ENCODE measurements around the gene CHD2. TPM values are rescaled to one million over a fixed set of nuclear protein-coding genes. Genes with fewer than 3 reads are reported as not detected.
"Not testable (repeated sequence)": the region's sequence is repeated elsewhere in the genome, so short reads cannot be mapped to it uniquely, and the experiment has no call there.

CHD2 gene
- total RNA-seq, 1 donor from 2014 or later: 155 TPM

- DNase-seq: no peak
These were observed 6.5 kb downstream of the CHD2 start for GRCh38 chr15:92906563-92907081.

- no peak for DNase-seq
These were observed 7.1 kb downstream of the CHD2 start for GRCh38 chr15:92907229-92907628.

DNA sequence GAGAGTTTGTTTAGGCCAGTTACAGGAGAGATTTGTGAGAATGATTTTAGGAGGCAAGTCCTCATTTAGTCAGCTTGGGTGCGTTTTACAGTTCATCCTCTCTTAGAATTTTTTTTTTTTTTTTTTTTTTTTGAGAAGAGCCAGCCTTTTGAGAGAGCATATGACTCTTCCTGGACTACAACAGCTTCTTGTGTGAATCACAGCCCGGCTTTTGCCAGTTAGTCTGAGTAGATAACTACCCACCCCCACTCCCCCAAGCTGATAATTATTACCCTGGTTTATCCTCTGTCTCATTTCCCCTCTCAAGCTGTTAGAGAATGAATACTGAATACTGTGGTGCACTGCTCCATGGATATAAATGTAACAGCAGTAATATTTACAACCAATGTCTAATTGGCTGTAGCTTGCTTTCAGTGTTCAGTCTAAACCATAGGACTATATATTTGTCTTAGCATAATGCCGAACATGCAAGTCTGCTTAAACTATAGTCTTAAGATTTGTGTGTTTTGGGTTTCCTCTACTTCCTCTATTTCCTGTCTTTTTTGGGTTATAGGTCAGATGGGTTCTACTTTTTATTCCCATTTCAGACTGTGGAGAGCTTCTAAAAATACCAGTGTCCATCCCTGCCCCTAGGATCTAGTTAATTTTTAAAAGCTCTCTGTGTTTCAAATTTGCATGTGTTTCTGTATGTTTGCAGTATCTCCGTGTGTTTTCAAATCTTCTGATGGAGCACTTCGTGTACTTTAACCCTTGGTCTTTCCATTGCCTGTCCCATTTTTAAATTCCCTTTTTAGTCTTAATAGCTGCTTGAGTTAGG is 8.0 kb downstream of the CHD2 start:
- no peak for DNase-seq

DNA sequence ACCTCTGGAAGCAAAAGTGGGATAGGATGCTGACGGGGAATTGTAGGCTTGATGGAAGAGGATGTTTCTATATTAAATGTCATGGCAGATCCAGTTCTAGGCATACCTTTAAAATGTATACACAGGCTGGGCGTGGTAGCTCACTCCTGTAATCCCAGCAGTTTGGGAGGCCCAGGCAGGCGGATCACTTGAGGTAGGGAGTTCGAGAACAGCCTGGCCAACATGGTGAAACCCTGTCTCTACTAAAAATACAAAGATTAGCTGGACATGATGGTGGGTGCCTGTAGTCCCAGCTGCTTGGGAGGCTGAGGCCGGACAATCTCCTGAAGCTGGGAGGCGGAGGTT is 8.6 kb downstream of the CHD2 start:
- no peak for DNase-seq

DNA sequence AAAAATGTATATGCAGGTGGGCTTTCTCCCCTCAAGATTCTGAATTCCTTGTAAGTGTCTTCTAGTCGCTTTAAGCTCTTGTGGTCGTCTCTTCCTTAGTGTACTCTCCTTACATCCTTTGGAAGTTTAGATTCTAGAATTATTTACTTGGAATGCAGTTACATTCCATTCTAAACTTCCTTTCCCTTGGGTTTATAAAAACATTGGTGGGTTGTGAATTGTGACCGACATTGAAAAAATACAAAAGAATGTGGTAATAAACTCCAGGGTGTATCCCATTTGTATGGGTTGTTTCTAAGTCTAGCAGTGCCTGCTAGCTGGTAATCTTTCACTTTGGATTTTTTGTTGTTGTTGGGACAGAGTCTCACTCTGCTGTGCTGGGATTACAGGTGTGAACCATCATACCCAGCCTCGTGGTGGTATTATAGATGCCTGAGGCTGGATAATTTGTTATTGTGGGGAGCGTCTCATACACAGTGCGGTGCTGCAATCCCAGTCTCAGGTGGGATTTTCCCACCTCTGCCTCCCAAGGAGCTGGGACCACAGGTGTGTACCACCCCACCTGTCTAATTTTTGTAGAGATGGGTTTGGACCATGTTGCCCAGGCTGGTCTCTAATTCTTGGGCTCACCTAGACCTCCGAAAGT is 9.1 kb downstream of the CHD2 start:
- DNase-seq: no peak

GRCh38 chr15:92910451-92910850 is 10.3 kb downstream of the CHD2 start:
- DNase-seq: no peak

DNA sequence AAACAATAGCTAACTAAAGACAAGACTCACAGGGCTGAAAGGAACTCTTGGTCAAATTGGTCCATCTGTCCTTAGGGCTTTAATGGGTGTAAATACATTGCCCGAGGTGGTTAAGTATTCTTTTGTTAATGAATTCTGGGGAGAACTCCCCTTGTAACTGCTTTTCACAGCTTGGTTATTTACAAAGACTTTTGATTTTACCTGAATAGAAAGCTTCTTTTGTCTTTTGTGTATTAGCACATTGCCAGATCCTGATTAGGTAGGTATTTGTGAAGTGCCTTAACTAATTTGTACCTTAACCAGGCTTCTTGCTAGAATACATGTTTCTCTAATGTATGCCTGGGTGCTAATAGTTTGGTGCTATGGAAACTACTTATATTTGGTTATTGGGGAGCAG is 14.0 kb downstream of the CHD2 start:
- DNase-seq: no peak

- DNase-seq: no peak
These were observed 14.7 kb downstream of the CHD2 start for GRCh38 chr15:92914768-92915221.

DNA sequence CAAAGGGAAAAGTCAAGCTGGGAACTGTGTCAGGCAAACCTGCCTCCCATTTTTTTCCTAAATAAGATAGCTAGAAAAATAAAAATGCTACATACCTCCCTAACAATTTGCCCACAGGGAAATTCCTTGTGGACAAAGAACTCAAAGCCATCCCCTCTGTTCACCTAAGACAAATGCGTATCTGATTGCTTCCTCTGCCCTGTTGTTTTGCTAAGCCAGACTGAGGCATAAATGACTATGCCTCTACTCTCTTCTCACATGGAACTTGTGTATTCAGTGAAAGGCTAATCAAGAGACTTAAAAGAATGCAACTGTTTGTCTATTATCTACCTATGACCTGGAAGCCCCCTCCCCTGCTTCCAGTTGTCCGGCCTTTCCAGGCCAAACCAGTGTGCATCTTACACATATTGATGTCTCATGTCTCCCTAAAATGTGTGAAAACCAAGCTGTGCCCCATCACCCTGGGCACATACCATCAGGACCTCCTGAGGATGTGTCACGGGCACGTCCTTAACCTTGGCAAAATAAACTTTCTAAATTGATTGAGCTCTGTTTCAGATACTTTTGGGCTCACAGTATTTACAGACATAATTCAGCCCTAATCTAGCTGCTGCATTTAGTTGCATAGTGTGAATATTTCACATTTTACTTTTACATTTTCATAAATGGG is 15.8 kb downstream of the CHD2 start:
- no peak for DNase-seq

DNA sequence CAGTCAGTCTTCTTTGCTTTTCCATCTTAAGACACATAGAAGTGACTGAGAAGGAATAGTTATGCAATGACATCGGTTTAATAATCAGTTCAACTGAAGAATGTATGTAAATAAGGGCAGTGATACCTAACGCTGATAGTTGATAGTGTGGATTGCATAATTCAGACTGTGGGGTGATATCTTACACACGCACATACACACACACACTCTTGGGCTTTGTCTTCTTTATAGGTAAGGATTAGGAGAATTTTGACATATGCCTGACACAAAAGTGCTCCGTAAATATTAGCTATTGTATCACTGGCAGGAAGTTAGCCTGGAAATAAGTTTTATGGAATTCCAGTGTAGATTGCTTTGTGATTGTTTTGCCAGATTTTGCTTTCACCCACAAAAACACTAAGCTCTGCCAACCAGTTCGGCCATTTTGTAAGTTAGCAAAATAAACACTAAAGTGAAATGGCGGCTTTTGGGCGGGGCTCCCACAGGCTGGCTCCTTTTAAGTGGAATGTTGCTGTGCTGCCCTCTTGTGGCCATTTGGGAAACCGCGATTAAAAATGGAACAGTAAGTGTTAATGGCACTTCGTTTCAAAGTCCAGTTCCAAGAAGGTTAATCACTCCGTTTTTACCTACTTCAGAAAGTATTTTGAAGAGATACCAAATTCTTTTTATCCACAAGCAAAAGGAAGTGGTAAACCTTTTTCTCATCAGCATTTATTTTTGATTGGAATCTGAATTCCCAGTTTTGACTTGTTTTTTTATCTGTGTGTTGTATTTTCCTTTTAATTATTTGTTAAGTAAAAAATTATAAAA is 17.7 kb downstream of the CHD2 start:
- peak; percentile 98 for DNase-seq

GRCh38 chr15:92918881-92919280 is 18.8 kb downstream of the CHD2 start:
- not testable (repeated sequence) for DNase-seq

GRCh38 chr15:92920595-92921161 is 20.6 kb downstream of the CHD2 start:
- no peak for DNase-seq

GRCh38 chr15:92921215-92922131 is 21.3 kb downstream of the CHD2 start:
- DNase-seq: no peak

DNA sequence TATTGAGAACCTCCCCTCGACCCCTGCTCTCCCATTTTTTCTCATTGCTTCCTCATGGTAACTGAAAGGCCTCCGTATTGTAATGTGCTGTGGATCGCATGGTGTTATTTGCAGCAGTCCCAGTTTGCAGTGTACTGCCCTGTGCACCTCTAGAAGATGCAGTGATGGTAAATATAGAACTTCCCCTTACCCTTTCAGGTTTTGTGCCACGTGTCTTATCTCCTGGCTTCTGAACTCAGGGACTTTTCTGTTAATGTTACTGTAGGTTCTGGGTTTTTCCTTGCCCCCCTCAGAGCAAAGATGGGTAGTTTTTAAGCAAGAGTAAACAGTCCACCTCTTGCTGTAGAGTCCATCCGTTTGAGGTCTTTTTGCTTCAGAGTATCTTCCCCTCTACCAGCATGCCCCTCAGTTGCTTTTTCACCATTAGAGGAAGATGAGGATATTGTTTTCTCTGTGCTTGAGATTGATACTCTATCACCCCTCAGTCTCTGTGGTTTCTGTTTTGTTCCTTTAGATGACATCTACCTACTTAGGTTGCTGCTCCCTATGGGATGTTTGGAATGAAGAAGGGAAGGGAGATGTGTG is 22.4 kb downstream of the CHD2 start:
- no peak for DNase-seq

DNA sequence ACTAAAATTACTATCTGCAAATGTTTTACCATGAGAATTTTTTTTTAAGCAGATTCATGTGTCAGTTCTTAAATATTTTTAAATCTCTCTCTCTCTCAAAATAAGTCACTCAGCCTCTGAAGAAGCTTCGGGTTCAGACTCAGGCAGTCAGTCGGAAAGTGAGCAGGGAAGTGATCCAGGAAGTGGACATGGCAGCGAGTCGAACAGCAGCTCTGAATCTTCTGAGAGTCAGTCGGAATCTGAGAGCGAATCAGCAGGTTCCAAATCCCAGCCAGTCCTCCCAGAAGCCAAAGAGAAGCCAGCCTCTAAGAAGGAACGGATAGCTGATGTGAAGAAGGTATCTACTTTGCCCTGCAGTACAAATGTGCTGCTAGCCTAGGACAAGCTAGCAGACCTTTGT is 24.1 kb downstream of the CHD2 start:
- no peak for DNase-seq

DNA sequence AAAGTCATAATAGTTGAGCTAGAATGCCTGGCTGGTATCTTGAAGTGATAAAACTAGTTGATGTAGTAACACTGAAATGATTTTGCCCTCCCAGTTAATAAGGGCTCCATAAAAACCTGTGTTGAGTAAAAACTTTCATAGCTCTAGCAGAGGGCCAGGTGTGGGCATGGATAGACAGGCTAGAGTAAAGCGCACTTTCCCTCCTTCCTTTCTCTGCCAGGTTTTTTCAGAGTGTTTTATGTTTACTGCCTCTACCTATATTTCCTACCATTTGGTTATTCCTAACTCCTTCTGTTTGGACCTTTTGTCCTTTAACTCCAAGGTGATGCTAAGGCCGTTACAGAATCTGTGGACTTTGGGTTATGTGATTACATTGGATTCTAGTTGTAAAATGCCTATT is 25.3 kb downstream of the CHD2 start:
- DNase-seq: no peak

- no peak for DNase-seq
These were observed 28.2 kb downstream of the CHD2 start for GRCh38 chr15:92928225-92928750.

DNA sequence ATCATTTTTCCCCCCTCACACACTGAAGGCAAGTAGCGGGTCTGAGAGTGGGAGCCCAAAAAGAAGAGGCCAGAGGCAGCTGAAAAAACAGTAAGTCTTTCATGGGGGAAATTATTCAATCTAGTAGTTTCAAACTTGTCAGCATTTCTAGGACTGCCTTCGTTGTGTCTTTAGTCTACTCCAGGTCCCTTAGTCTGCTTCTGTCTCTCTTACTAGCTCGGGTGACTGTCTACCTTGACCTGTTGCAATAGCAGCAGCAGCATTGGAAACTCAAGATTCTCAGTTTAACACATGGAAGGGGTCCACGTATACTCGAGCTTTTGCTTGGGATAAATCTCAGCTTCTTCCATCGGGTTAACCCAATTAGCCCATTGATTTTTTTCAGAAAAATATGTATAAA is 28.9 kb downstream of the CHD2 start:
- DNase-seq: no peak

DNA sequence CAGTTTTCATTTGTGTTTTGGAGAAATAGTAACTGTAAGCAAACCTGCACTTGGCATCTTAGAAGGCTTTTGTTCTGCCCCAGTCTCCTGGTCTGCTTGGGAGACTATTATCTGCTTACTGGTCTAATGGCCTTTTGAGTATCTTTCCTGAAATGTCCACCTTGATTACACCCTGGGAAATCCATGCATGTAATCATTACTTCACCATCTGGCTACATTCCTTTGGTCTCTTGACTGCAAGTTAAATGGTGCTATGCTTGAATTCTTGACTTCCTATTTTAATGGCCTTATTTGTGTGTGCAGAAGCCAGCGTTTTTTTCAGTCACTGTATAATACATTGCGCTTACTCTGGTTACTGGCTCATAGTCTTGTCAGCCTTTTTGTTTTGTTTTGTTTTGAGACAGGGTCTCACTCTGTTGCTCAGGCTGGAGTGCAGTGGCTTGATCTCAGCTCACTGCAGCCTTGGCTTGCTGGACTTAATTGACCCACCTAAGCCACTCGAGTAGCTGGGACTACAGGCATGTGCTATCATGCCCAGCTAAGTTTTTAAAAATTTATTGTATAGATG is 30.0 kb downstream of the CHD2 start:
- no peak for DNase-seq

DNA sequence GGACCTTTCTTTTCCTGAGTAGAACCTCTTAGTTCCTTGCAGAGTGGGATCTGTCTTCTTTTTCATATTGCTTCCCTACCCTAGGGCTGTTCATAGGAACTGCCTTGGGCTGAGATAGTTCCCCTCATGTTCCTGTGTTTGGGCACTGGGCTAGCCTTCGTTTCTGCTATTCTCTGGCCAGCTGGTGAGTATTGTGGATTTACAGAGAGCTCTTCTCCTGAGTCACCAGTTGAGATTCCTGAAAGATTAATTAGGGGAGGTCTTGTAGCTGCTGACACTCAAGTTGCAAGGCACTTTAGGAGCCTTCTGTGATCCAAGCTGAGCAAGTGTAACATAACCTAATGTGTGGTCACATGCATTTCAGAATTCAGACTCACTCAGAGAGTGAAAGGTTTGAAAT is 30.7 kb downstream of the CHD2 start:
- peak; percentile 70 for DNase-seq
